WTC11 (cell line): ENCODE measurements around the gene CLCA1. TPM values are rescaled to one million over a fixed set of nuclear protein-coding genes. Genes with fewer than 3 reads are reported as not detected.

ENCODE experiments used
- ATAC-seq: fragments of 200-7000 bp; cut with Tn5 transposase; 2 replicates; pipeline ENCODE4 v1.10.0; 2021; ENCODE audit warnings: mild to moderate bottlenecking, moderate library complexity
- CTCF ChIA-PET: fragments of 300-600 bp; sonication (Branson Sonifier 250); formaldehyde crosslinking; loops from one replicate; lab custom pipeline; 2021; ENCODE audit warnings: antibody characterized with exemption; lab: Charles Lee
- POLR2A ChIA-PET: fragments of 350-600 bp; sonication (Branson Sonifier 250); formaldehyde crosslinking; loops from one replicate; lab custom pipeline; 2021; ENCODE audit warnings: antibody characterized with exemption; lab: Charles Lee
- DNase-seq: peaks from one replicate; pipeline ENCODE4 v3.0.0; 2021; ENCODE audit warnings: low spot score
- H3K27ac Mint-ChIP-seq: 2 replicates; pipeline ENCODE4 v1.8.0; 2021; ENCODE audit warnings: mixed read lengths
- H3K27me3 Mint-ChIP-seq: 2 replicates; pipeline ENCODE4 v1.8.0; 2021; ENCODE audit warnings: low read depth, mild to moderate bottlenecking, moderate library complexity, mixed read lengths
- H3K36me3 Mint-ChIP-seq: 2 replicates; pipeline ENCODE4 v1.8.0; 2021; ENCODE audit warnings: mixed read lengths
- H3K4me1 Mint-ChIP-seq: 2 replicates; pipeline ENCODE4 v1.8.0; 2022; ENCODE audit warnings: mixed read lengths
- H3K4me3 Mint-ChIP-seq: 2 replicates; pipeline ENCODE4 v1.8.0; 2021; ENCODE audit warnings: mild to moderate bottlenecking, moderate library complexity, mixed read lengths
- H3K9me3 Mint-ChIP-seq: 2 replicates; pipeline ENCODE4 v1.8.0; 2021; ENCODE audit warnings: mixed read lengths
- ATF1 ChIP-seq: sonication (generic); formaldehyde crosslinking; IDR thresholded peaks from 2 replicates; pipeline ENCODE4 v1.8.1; 2023; ENCODE audit warnings: mild to moderate bottlenecking, moderate library complexity, missing genetic modification reagents
- CDX4 ChIP-seq: fragments of 250-450 bp; sonication (Bioruptor Pico); IDR thresholded peaks from 2 replicates; pipeline ENCODE4 v1.9.0; 2021; ENCODE audit warnings: moderate library complexity, mild to moderate bottlenecking, inconsistent platforms, borderline replicate concordance
- CREB1 ChIP-seq: sonication (generic); formaldehyde crosslinking; IDR thresholded peaks from 2 replicates; pipeline ENCODE4 v1.8.0; 2023; ENCODE audit warnings: mild to moderate bottlenecking, missing genetic modification reagents
- ELF4 ChIP-seq: sonication (generic); formaldehyde crosslinking; IDR thresholded peaks from 2 replicates; pipeline ENCODE4 v1.8.1; 2022; ENCODE audit warnings: low read depth, mild to moderate bottlenecking, moderate library complexity, missing genetic modification reagents
- GTF2I ChIP-seq: fragments of 250-450 bp; sonication (Bioruptor Pico); conservative IDR thresholded peaks from 2 replicates; pipeline ENCODE4 v1.4.0; 2021; ENCODE audit warnings: mild to moderate bottlenecking
- IRF2 ChIP-seq: sonication (generic); formaldehyde crosslinking; IDR thresholded peaks from 2 replicates; pipeline ENCODE4 v1.8.0; 2022; ENCODE audit warnings: low read depth, missing genetic modification reagents, borderline replicate concordance
- PRDM15 ChIP-seq: sonication (generic); formaldehyde crosslinking; IDR thresholded peaks from 2 replicates; pipeline ENCODE4 v1.8.0; 2022; ENCODE audit warnings: missing genetic modification reagents
- PRRX2 ChIP-seq: fragments of 250-450 bp; sonication (Bioruptor Pico); IDR thresholded peaks from 2 replicates; pipeline ENCODE4 v1.8.0; 2021; ENCODE audit warnings: mild to moderate bottlenecking
- SMAD3 ChIP-seq: sonication (generic); formaldehyde crosslinking; IDR thresholded peaks from 2 replicates; pipeline ENCODE4 v1.8.0; 2022; ENCODE audit warnings: missing genetic modification reagents, mild to moderate bottlenecking, borderline replicate concordance
- SOX15 ChIP-seq: fragments of 250-450 bp; sonication (Bioruptor Pico); IDR thresholded peaks from 2 replicates; pipeline ENCODE4 v1.9.0; 2021; ENCODE audit warnings: mild to moderate bottlenecking
- TEAD1 ChIP-seq: sonication (generic); formaldehyde crosslinking; IDR thresholded peaks from 2 replicates; pipeline ENCODE4 v1.8.0; 2022; ENCODE audit warnings: mild to moderate bottlenecking, missing genetic modification reagents
- ZMAT4 ChIP-seq: fragments of 250-450 bp; sonication (Bioruptor Pico); IDR thresholded peaks from 2 replicates; pipeline ENCODE4 v1.9.0; 2021; ENCODE audit warnings: mild to moderate bottlenecking
- ZNF121 ChIP-seq: sonication (generic); formaldehyde crosslinking; IDR thresholded peaks from 2 replicates; pipeline ENCODE4 v1.8.0; 2023; ENCODE audit warnings: missing genetic modification reagents
- ZNF416 ChIP-seq: fragments of 250-450 bp; sonication (Bioruptor Pico); IDR thresholded peaks from 2 replicates; pipeline ENCODE4 v1.9.0; 2021; ENCODE audit warnings: mild to moderate bottlenecking, inconsistent platforms
- ZNF423 ChIP-seq: fragments of 250-450 bp; sonication (Bioruptor Pico); IDR thresholded peaks from 2 replicates; pipeline ENCODE4 v2.1.2; 2022; ENCODE audit warnings: mild to moderate bottlenecking, moderate library complexity
- total RNA-seq: library from RNA; stranded (reverse); gene quantifications from 3 replicates; pipeline ENCODE4 v1.2.3, GENCODE V29; 2021
- TF ChIP-seq, protein P1 (sequence below): sonication (generic); formaldehyde crosslinking; IDR thresholded peaks from 2 replicates; pipeline ENCODE4 v1.8.0; 2022; ENCODE audit warnings: mild to moderate bottlenecking, missing genetic modification reagents
- TF ChIP-seq, protein P2 (sequence below): fragments of 250-450 bp; sonication (Bioruptor Pico); IDR thresholded peaks from 2 replicates; pipeline ENCODE4 v1.9.0; 2021; ENCODE audit warnings: mild to moderate bottlenecking, borderline replicate concordance
- TF ChIP-seq, protein P3 (sequence below): sonication (generic); formaldehyde crosslinking; IDR thresholded peaks from 2 replicates; pipeline ENCODE4 v1.8.1; 2023; ENCODE audit warnings: mild to moderate bottlenecking, missing genetic modification reagents

The CLCA1 gene
- total RNA-seq, 1 experiment from 2014 or later, result 0.11 TPM

GRCh38 chr1:86546787-86547221, 78.1 kb downstream of the CLCA1 start, which contains the start of gene CLCA4:
Gene CLCA4, plus strand, starts transcription at chr1:86547078. Its CDS starts 42 bp downstream, at chr1:86547120.
- H3K9me3 Mint-ChIP-seq, result peaks cover 24% of the 10 kb centered on the region
- DNase-seq, result no peak
- ChIA-PET POLR2A (no interaction called here), CTCF (no interaction called here)
- no peak for ATAC-seq
- H3K4me1 Mint-ChIP-seq, result peaks cover 17% of the 10 kb centered on the region
- no peak within 1 kb of the TSS for H3K27ac Mint-ChIP-seq
- H3K36me3 Mint-ChIP-seq, result no peaks in the 10 kb centered on the region
- no peak for TF ChIP-seq ZNF423 (CRISPR knock-in tag)
- TF ChIP-seq, all 79 proteins: peak for 0
- H3K27me3 Mint-ChIP-seq, result no peaks in the 10 kb centered on the region
- no peak within 1 kb of the TSS for H3K4me3 Mint-ChIP-seq

GRCh38 chr1:86548839-86549238, 80.1 kb downstream of the CLCA1 start:
- no peak for DNase-seq
- POLR2A ChIA-PET, result no interaction called here
- Mint-ChIP-seq H3K27ac (no peak overlapping the region), H3K36me3 (no peaks in the 10 kb centered on the region), H3K4me3 (no peak overlapping the region), H3K27me3 (no peaks in the 10 kb centered on the region), H3K9me3 (peaks cover 24% of the 10 kb centered on the region), H3K4me1 (peaks cover 14% of the 10 kb centered on the region)
- CTCF ChIA-PET, result no interaction called here
- ATAC-seq, result no peak
- TF ChIP-seq GTF2I (CRISPR knock-in tag) (no peak), SMAD3 (CRISPR knock-in tag) (no peak), CREB1 (CRISPR knock-in tag) (no peak), CDX4 (CRISPR knock-in tag) (no peak), ZNF121 (CRISPR knock-in tag) (no peak), ELF4 (CRISPR knock-in tag) (no peak), ATF1 (CRISPR knock-in tag) (no peak), SOX15 (no peak), PRDM15 (CRISPR knock-in tag) (no peak), IRF2 (no peak), PRRX2 (CRISPR knock-in tag) (no peak), ZMAT4 (CRISPR knock-in tag) (no peak), ZNF416 (no peak), TEAD1 (CRISPR knock-in tag) (no peak)
- TF ChIP-seq, protein P1, sequence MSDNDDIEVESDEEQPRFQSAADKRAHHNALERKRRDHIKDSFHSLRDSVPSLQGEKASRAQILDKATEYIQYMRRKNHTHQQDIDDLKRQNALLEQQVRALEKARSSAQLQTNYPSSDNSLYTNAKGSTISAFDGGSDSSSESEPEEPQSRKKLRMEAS (CRISPR knock-in tag), result no peak
- TF ChIP-seq, protein P2, sequence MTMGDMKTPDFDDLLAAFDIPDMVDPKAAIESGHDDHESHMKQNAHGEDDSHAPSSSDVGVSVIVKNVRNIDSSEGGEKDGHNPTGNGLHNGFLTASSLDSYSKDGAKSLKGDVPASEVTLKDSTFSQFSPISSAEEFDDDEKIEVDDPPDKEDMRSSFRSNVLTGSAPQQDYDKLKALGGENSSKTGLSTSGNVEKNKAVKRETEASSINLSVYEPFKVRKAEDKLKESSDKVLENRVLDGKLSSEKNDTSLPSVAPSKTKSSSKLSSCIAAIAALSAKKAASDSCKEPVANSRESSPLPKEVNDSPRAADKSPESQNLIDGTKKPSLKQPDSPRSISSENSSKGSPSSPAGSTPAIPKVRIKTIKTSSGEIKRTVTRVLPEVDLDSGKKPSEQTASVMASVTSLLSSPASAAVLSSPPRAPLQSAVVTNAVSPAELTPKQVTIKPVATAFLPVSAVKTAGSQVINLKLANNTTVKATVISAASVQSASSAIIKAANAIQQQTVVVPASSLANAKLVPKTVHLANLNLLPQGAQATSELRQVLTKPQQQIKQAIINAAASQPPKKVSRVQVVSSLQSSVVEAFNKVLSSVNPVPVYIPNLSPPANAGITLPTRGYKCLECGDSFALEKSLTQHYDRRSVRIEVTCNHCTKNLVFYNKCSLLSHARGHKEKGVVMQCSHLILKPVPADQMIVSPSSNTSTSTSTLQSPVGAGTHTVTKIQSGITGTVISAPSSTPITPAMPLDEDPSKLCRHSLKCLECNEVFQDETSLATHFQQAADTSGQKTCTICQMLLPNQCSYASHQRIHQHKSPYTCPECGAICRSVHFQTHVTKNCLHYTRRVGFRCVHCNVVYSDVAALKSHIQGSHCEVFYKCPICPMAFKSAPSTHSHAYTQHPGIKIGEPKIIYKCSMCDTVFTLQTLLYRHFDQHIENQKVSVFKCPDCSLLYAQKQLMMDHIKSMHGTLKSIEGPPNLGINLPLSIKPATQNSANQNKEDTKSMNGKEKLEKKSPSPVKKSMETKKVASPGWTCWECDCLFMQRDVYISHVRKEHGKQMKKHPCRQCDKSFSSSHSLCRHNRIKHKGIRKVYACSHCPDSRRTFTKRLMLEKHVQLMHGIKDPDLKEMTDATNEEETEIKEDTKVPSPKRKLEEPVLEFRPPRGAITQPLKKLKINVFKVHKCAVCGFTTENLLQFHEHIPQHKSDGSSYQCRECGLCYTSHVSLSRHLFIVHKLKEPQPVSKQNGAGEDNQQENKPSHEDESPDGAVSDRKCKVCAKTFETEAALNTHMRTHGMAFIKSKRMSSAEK (CRISPR knock-in tag), result no peak
- TF ChIP-seq, protein P3, sequence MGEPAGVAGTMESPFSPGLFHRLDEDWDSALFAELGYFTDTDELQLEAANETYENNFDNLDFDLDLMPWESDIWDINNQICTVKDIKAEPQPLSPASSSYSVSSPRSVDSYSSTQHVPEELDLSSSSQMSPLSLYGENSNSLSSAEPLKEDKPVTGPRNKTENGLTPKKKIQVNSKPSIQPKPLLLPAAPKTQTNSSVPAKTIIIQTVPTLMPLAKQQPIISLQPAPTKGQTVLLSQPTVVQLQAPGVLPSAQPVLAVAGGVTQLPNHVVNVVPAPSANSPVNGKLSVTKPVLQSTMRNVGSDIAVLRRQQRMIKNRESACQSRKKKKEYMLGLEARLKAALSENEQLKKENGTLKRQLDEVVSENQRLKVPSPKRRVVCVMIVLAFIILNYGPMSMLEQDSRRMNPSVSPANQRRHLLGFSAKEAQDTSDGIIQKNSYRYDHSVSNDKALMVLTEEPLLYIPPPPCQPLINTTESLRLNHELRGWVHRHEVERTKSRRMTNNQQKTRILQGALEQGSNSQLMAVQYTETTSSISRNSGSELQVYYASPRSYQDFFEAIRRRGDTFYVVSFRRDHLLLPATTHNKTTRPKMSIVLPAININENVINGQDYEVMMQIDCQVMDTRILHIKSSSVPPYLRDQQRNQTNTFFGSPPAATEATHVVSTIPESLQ (CRISPR knock-in tag), result no peak
